ENCODE measurements around the gene KIZ.

KIZ gene

DNA sequence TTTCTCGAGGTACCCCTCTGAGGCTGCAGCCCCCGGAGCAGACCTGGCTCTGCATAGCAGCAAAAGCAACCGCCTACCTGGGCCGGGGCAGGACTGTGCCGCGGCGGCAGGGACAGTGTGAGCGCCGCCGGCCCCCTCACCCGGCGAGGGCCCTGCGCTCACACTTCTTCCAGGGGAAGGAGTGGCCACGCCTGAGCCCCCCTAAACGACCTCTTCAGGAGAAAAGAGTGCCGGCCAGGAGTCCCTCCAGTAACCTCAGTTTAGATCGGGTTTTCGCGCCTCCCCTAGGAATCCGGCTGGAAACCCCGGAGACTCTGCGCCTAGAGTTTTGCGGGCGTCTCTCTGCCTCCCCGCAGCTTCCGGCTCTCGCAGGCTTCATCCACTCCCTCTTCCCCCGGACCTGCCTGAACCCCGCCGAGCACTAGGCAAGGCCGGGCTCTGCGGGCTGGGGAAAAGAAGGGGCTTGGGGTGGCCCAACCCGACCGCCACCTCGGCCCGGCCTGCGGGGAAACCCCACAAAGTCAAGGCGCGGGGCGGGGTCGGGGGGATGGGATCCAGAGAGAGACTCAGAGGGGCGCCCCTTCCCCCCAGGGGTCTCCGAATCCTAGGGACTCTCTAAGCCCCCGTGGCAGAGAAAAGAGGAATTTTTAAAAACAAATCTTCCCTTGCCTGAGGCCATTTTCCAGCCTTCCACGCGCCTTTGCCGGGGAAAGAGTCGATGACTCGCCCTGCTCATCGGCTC, 20.3 kb upstream of the KIZ start:
- no peak overlapping the region for H3K4me3 ChIP-seq (ENCODE audit: low read depth, low read length)

DNA sequence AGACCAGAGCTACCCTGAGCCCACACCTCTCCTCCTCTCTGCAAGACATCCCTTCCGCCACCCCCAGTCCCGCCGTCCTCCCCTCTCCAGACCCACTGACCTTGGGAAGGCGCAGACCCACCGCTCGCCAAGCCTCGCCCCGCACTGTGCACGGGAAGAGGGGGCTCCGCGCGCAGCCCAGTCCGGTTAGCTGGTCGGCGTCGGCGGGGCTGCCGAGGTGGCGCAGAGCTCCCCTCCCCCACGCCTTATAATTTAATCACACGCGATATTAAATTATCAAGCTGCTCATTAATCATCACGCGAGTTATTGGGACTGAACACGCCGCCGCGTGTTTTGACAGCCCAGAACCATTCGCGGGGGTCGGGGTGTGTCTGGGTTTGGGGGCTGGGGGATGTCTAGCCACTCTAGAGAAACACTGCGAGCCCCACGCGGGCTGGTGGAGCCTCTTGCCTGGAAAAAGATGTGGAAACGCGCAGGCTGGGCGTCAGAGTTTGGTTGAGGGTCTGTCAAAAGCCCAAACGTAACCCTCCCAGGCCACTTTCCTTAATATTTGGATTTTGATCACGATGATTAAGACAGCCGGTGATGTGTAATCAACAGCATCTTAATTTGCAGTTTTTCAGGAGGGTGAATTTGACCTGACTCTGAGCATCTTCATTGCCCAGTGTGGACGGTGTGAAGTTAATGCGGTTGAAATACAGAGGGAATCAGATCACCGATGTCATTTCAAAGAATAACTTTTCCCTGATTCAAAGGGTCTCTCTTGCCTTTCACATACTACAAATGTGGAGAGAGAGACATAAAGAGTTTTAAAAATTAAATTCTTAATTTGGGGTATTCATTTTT, 19.5 kb upstream of the KIZ start, which contains the start of gene LINC00237:
Gene LINC00237 (minus strand): TSS at position 188 of the 847 bp plus-strand sequence.
- H3K4me3 ChIP-seq (ENCODE audit: low read depth, low read length), result no peak within 1 kb of the TSS
- TF ChIP-seq, protein P1, sequence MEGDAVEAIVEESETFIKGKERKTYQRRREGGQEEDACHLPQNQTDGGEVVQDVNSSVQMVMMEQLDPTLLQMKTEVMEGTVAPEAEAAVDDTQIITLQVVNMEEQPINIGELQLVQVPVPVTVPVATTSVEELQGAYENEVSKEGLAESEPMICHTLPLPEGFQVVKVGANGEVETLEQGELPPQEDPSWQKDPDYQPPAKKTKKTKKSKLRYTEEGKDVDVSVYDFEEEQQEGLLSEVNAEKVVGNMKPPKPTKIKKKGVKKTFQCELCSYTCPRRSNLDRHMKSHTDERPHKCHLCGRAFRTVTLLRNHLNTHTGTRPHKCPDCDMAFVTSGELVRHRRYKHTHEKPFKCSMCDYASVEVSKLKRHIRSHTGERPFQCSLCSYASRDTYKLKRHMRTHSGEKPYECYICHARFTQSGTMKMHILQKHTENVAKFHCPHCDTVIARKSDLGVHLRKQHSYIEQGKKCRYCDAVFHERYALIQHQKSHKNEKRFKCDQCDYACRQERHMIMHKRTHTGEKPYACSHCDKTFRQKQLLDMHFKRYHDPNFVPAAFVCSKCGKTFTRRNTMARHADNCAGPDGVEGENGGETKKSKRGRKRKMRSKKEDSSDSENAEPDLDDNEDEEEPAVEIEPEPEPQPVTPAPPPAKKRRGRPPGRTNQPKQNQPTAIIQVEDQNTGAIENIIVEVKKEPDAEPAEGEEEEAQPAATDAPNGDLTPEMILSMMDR (IDR thresholded peaks at IDR 0.05; ENCODE audit: low read depth, low read length), result no peak

More for the DNA sequence above, 20.3 kb upstream of the KIZ start:
- TF ChIP-seq, protein P1 (IDR thresholded peaks at IDR 0.05; ENCODE audit: low read depth, low read length), result no peak

DNA sequence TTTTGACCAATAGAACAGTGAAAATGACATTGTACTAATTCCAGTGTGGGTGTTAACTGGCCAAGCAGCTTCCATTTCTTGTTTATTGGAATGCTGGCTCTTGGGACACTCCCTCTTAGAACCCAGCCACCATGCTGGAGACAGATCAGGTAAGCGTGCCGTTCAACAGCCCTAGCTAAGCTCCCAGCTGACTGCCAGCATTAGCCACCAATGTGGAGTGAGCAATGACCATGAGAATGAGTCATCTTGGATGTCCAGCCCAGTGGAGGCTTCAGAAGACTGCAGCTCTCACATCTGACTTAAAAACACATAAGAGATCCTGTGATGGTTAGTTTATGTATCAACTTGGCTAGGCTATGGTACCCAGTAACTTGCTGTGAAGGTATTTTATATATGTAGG, 16.7 kb upstream of the KIZ start:
- H3K4me3 ChIP-seq (ENCODE audit: low read depth, low read length), result no peak overlapping the region
- TF ChIP-seq, protein P1 (IDR thresholded peaks at IDR 0.05; ENCODE audit: low read depth, low read length), result no peak

DNA sequence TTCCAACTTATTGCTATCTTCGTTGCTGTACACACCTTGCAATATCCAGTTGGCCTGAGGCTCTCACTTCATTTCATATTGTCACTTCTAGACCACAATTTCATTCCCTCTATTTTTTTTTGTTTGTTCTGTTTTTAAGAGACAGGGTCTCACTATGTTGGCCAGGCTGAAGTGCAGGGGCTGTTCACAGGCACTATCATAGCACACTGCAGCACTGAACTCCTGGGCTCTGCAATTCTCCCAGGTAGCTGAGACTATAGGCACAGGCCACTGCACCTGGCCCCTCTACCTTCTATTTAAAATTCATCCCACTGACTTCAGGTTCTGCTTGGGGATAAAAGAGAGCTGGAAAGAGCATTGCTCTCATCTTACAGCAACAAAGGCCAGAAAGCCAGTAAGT, 15.1 kb upstream of the KIZ start:
- TF ChIP-seq, protein P1 (IDR thresholded peaks at IDR 0.05; ENCODE audit: low read depth, low read length), result no peak
- no peak overlapping the region for H3K4me3 ChIP-seq (ENCODE audit: low read depth, low read length)

DNA sequence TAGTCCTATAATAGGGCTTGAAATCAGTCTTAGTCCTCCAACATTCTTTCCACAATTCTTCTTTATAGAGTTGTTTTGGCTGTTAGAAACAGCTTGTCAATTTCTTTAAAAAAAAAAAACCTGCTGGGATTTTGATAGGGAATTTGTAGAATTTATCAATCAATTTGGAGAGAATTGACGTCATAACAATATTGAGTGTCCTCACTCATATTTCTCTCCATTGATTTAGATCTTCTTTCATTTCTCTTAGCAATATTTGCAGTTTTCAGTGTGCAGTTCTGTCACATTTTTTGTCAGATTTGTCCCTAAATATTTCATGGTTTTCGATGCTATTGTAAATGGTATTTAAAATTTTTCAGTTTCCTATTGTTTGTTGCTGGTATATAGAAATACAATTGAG, 14.5 kb upstream of the KIZ start:
- no peak overlapping the region for H3K4me3 ChIP-seq (ENCODE audit: low read depth, low read length)
- TF ChIP-seq, protein P1 (IDR thresholded peaks at IDR 0.05; ENCODE audit: low read depth, low read length), result no peak

DNA sequence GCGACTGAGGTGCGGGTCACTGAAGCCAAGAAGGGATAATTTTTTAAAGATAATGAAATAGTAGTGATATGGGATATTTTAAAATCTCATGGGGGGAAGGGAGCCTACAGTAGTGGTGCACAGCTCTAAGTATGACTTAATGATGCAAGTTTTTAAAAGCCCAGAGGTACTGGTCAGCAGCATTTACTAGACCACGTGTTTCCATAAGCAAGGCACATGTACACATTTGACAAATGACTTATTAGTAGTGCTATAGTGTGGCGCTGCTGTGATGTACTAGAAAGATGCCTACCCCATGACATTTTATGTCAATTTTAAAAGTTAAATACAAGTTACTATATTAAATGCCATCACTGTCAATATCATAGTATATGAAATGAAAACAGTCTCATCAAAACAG, 12.2 kb upstream of the KIZ start:
- TF ChIP-seq, protein P1 (IDR thresholded peaks at IDR 0.05; ENCODE audit: low read depth, low read length), result no peak
- no peak overlapping the region for H3K4me3 ChIP-seq (ENCODE audit: low read depth, low read length)

DNA sequence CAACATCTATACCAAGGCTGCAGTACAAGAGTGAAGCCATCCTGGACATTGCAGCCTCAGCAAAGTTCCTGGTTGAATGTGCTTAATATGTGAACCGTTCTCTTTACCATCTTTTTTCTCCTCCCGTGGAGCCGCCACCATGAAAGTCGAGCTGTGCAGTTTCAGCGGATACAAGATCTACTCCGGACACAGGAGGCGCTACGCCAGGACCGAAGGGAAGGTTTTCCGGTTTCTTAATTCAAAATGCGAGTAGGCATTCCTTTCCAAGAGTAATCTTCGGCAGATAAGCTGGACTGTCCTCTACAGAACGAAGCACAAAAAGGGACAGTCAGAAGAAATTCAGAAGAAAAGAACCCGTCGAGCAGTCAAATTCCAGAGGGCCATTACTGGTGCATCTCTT, 11.3 kb upstream of the KIZ start:
- TF ChIP-seq, protein P1 (IDR thresholded peaks at IDR 0.05; ENCODE audit: low read depth, low read length), result no peak
- no peak overlapping the region for H3K4me3 ChIP-seq (ENCODE audit: low read depth, low read length)
